Gastrocnemius medialis (tissue), 4 donors: ENCODE measurements around the gene TMED1. TPM values are rescaled to one million over a fixed set of nuclear protein-coding genes. Genes with fewer than 3 reads are reported as not detected.
A peak's percentile ranks its signal among the peaks of the same experiment; 100 is the strongest.

ENCODE experiments used
- ATAC-seq, 2 donors: fragments of 150-250 bp; one replicate each; pipeline ENCODE4 v1.9.1; 2016
- DNase-seq, 2 donors: peaks; one replicate each; pipeline ENCODE4 v3.0.0-alpha.2; 2019
- H3K27ac ChIP-seq, 4 donors: fragments of 200-600 bp; sonication (generic); 1 replicate in 1 of 4; 2 replicates in 3 of 4; pipeline ENCODE4 v1.5.1; 2016 to 2018; ENCODE audit warnings: mild to moderate bottlenecking in 2 of 4, moderate library complexity in 1 of 4
- H3K27me3 ChIP-seq, 3 donors: fragments of 200-600 bp; sonication (generic) in 2 of 3; 1 replicate in 1 of 3; 2 replicates in 2 of 3; pipeline versions ENCODE4 v1.5.1 to v1.6.0; 2016 to 2019; ENCODE audit warnings: mild to moderate bottlenecking in 1 of 3, moderate library complexity in 1 of 3
- H3K36me3 ChIP-seq, 2 donors: fragments of 200-600 bp; sonication (generic) in 1 of 2; one replicate each; pipeline ENCODE4 v1.5.1; 2017 to 2018
- H3K4me1 ChIP-seq, 2 donors: fragments of 200-600 bp; sonication (generic) in 1 of 2; one replicate each; pipeline ENCODE4 v1.5.1; 2016 to 2017; ENCODE audit warnings: mild to moderate bottlenecking in 2 of 2
- H3K4me3 ChIP-seq, 4 donors: fragments of 200-600 bp; sonication (generic) in 3 of 4; 1 replicate in 1 of 4; 2 replicates in 3 of 4; pipeline ENCODE4 v1.5.1; 2016 to 2019; ENCODE audit warnings: mild to moderate bottlenecking in 2 of 4
- H3K9me3 ChIP-seq, 3 donors: fragments of 200-600 bp; sonication (generic) in 2 of 3; 1 replicate in 1 of 3; 2 replicates in 2 of 3; pipeline ENCODE4 v1.5.1; 2016 to 2019
- CTCF ChIP-seq, 5 experiments: fragments of 450-650 bp in 3 of 5; fragments of 200-600 bp in 2 of 5; sonication (generic) in 2 of 5; IDR thresholded peaks in 4 of 5; conservative IDR thresholded peaks in 1 of 5; 1 replicate in 4 of 5; 2 replicates in 1 of 5; pipeline ENCODE4 v1.5.1; 2016 to 2019; ENCODE audit warnings: antibody characterized with exemption in 5 of 5, mild to moderate bottlenecking in 3 of 5, moderate library complexity in 3 of 5
- POLR2A ChIP-seq, 2 donors: fragments of 450-650 bp; IDR thresholded peaks; one replicate each; pipeline ENCODE4 v1.6.1; 2017; ENCODE audit warnings: antibody characterized with exemption in 2 of 2, mild to moderate bottlenecking in 2 of 2, moderate library complexity in 2 of 2
- in situ Hi-C, 4 donors: fragments of 200-750 bp; cut with MboI; loops; one replicate each; pipeline versions ENCODE4 v1.15.0 to v1.8.0; 2017; ENCODE audit warnings: low sequenced_read_pairs in 4 of 4
- intact Hi-C: fragments of 100-400 bp; cut with DNase I; formaldehyde crosslinking; loops from one replicate; pipeline ENCODE4 v1.15.1; 2023; ENCODE audit warnings: low total_unique reads
- total RNA-seq, 4 donors: library from RNA; depleted of rRNA; stranded (reverse); fragments of >200 nt; gene quantifications; one replicate each; pipeline versions ENCODE4 v1.1.0 to v1.2.3, GENCODE V29; 2016

The TMED1 gene
- total RNA-seq, 4 donors from 2014 or later: 33.0 to 90.0 (median 57.1) TPM

GRCh38 chr19:10818301-10819123 lies 17.5 kb downstream of the TMED1 start:
- Histone ChIP-seq H3K9me3 (no peaks in the 10 kb centered on the region), H3K4me3 (peak overlapping the region in 1 of 4 donors; percentile 36), H3K27me3 (no peaks in the 10 kb centered on the region), H3K4me1 (peaks cover 4 to 5% of the 10 kb centered on the region in 2 donors), H3K27ac (peak overlapping the region; percentile 56 to 67 (median 65)), H3K36me3 (peaks cover 0 to 43% of the 10 kb centered on the region in 2 donors)
- intact Hi-C loops: no loop called here
- TF ChIP-seq POLR2A (IDR thresholded peaks at IDR 0.05) (no peak), CTCF (IDR thresholded peaks at IDR 0.05 in 4 of 5, conservative IDR thresholded peaks at IDR 0.05 in 1 of 5) (no peak)
- DNase-seq: no peak
- in situ Hi-C loops: no loop called here
- ATAC-seq: no peak

GRCh38 chr19:10817291-10818038 lies 18.5 kb downstream of the TMED1 start:
- Histone ChIP-seq H3K9me3 (no peaks in the 10 kb centered on the region), H3K27ac (peak overlapping the region; percentile 56 to 67 (median 65)), H3K27me3 (no peaks in the 10 kb centered on the region), H3K4me3 (peak overlapping the region in 3 of 4 donors; percentile 14 to 36 (median 17)), H3K4me1 (peaks cover 4 to 5% of the 10 kb centered on the region in 2 donors), H3K36me3 (peaks cover 0 to 46% of the 10 kb centered on the region in 2 donors)
- ATAC-seq: peak; percentile 58 to 61
- peak; percentile 33 to 59 for DNase-seq
- in situ Hi-C loops: no loop called here
- intact Hi-C loops: no loop called here
- TF ChIP-seq POLR2A (IDR thresholded peaks at IDR 0.05): no peak
- no peak for TF ChIP-seq CTCF (IDR thresholded peaks at IDR 0.05 in 4 of 5, conservative IDR thresholded peaks at IDR 0.05 in 1 of 5)

- Histone ChIP-seq H3K27me3 (no peaks in the 10 kb centered on the region), H3K4me3 (peak overlapping the region in 3 of 4 donors; percentile 14 to 36 (median 17)), H3K36me3 (peaks cover 0 to 45% of the 10 kb centered on the region in 2 donors), H3K4me1 (peaks cover 4 to 5% of the 10 kb centered on the region in 2 donors), H3K9me3 (no peaks in the 10 kb centered on the region), H3K27ac (peak overlapping the region; percentile 56 to 67 (median 65))
- DNase-seq (no peak), ATAC-seq (no peak)
- TF ChIP-seq CTCF (IDR thresholded peaks at IDR 0.05 in 4 of 5, conservative IDR thresholded peaks at IDR 0.05 in 1 of 5) (no peak), POLR2A (IDR thresholded peaks at IDR 0.05) (no peak)
- in situ Hi-C loops (no loop called here), intact Hi-C loops (no loop called here)
These were observed 19.3 kb downstream of the TMED1 start for GRCh38 chr19:10816691-10817090.

GRCh38 chr19:10815969-10816644 lies 19.9 kb downstream of the TMED1 start:
- intact Hi-C loops: no loop called here
- no peak for TF ChIP-seq POLR2A (IDR thresholded peaks at IDR 0.05)
- TF ChIP-seq CTCF (IDR thresholded peaks at IDR 0.05 in 4 of 5, conservative IDR thresholded peaks at IDR 0.05 in 1 of 5): no peak

More at GRCh38 chr19:10815969-10816644, 19.9 kb downstream of the TMED1 start:
- Histone ChIP-seq H3K36me3 (peaks cover 0 to 45% of the 10 kb centered on the region in 2 donors), H3K9me3 (no peaks in the 10 kb centered on the region), H3K27me3 (no peaks in the 10 kb centered on the region), H3K4me1 (peaks cover 3 to 4% of the 10 kb centered on the region in 2 donors), H3K4me3 (peak overlapping the region in 1 of 4 donors; percentile 36), H3K27ac (peak overlapping the region; percentile 56 to 67 (median 65))
- in situ Hi-C loops: no loop called here
- DNase-seq (no peak), ATAC-seq (no peak)
